Mucosa of stomach (tissue), 1 donor: ENCODE data around the gene ETV3L.

Experiments used
- H3K27me3 ChIP-seq: one replicate; pipeline ENCODE4 v1.7.0; 2013; ENCODE audit warnings: mild to moderate bottlenecking, low read length; ENCODE audit not compliant: control insufficient read depth, insufficient read depth
- H3K36me3 ChIP-seq: one replicate; pipeline ENCODE4 v1.7.0; 2013; ENCODE audit warnings: low read length; ENCODE audit not compliant: control insufficient read depth, insufficient read depth
- H3K4me1 ChIP-seq: one replicate; pipeline ENCODE4 v1.7.0; 2013; ENCODE audit warnings: mild to moderate bottlenecking, low read length; ENCODE audit not compliant: control insufficient read depth, insufficient read depth
- H3K4me3 ChIP-seq: one replicate; pipeline ENCODE4 v1.7.0; 2013; ENCODE audit warnings: low read length
- H3K9ac ChIP-seq: one replicate; pipeline ENCODE4 v1.7.0; 2013; ENCODE audit warnings: mild to moderate bottlenecking, low read length, moderate library complexity
- H3K9me3 ChIP-seq: one replicate; pipeline ENCODE4 v1.7.0; 2013; ENCODE audit warnings: mild to moderate bottlenecking, low read length, moderate library complexity; ENCODE audit not compliant: control insufficient read depth
- donor health status: Pancreatic carcinoma.

Gene ETV3L

DNA sequence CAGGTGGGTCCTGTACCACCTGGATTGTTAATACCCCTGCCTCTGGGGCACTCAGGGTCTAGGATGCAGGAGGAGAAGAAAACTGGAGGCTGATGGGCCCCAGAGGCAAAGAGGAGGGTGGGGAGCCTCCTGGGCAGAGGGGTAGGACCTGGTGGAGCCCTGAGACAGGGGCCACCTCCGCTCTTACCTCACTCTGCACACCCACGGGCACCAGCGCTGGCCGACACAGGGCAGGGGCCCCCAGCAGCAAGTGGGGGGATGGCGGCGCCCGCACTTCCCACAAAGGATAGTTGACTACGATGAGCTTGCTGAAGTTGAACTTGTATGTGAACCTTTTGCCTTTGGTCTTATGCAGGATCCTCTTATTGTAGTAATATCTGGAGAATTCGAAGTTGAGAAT is 1.1 kb downstream of the ETV3L start:
- Histone ChIP-seq H3K9ac (no peak overlapping the region), H3K36me3 (no peaks in the 10 kb centered on the region), H3K27me3 (no peaks in the 10 kb centered on the region), H3K4me1 (no peaks in the 10 kb centered on the region), H3K9me3 (no peaks in the 10 kb centered on the region), H3K4me3 (no peak overlapping the region)

DNA sequence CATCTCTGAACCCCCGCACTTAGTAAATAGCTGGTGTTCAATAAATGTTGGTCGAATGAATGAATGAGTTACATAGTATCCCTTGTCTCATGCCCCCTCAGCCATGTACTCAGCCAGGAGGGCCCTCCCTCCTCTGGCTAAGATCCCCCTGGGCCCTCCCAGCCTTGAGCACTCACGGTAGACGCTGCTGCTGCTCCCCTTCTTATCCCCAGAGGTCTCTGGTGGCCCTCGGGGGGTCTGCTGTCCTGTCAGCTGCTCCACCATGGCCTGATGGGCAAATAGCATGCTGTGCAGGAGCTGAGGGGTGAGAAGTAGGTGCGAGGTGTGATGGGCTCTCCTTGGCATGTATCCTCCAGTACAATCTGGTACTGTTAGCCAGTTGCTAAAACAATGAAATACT is 1.9 kb downstream of the ETV3L start:
- Histone ChIP-seq H3K9me3 (no peaks in the 10 kb centered on the region), H3K27me3 (no peaks in the 10 kb centered on the region), H3K4me3 (no peak overlapping the region), H3K36me3 (no peaks in the 10 kb centered on the region), H3K9ac (no peak overlapping the region), H3K4me1 (no peaks in the 10 kb centered on the region)

GRCh38 chr1:157096881-157097280 is 2.7 kb downstream of the ETV3L start:
- Histone ChIP-seq H3K9me3 (no peaks in the 10 kb centered on the region), H3K36me3 (no peaks in the 10 kb centered on the region), H3K9ac (no peak overlapping the region), H3K27me3 (no peaks in the 10 kb centered on the region), H3K4me3 (no peak overlapping the region), H3K4me1 (no peaks in the 10 kb centered on the region)

GRCh38 chr1:157095551-157095950 is 4.1 kb downstream of the ETV3L start:
- no peaks in the 10 kb centered on the region for H3K27me3 ChIP-seq
- no peaks in the 10 kb centered on the region for H3K4me1 ChIP-seq
- no peaks in the 10 kb centered on the region for H3K9me3 ChIP-seq
- no peak overlapping the region for H3K9ac ChIP-seq
- no peak overlapping the region for H3K4me3 ChIP-seq
- H3K36me3 ChIP-seq = no peaks in the 10 kb centered on the region

GRCh38 chr1:157095091-157095490 is 4.5 kb downstream of the ETV3L start:
- Histone ChIP-seq H3K9me3 (no peaks in the 10 kb centered on the region), H3K4me1 (no peaks in the 10 kb centered on the region), H3K36me3 (no peaks in the 10 kb centered on the region), H3K4me3 (no peak overlapping the region), H3K27me3 (no peaks in the 10 kb centered on the region), H3K9ac (no peak overlapping the region)

GRCh38 chr1:157092831-157093230 is 6.8 kb downstream of the ETV3L start:
- Histone ChIP-seq H3K9ac (no peak overlapping the region), H3K36me3 (no peaks in the 10 kb centered on the region), H3K4me1 (no peaks in the 10 kb centered on the region), H3K4me3 (no peak overlapping the region), H3K27me3 (no peaks in the 10 kb centered on the region), H3K9me3 (no peaks in the 10 kb centered on the region)

GRCh38 chr1:157091668-157092273 is 7.8 kb downstream of the ETV3L start:
- no peak overlapping the region for H3K4me3 ChIP-seq
- no peaks in the 10 kb centered on the region for H3K36me3 ChIP-seq
- no peaks in the 10 kb centered on the region for H3K9me3 ChIP-seq
- no peak overlapping the region for H3K9ac ChIP-seq
- no peaks in the 10 kb centered on the region for H3K27me3 ChIP-seq
- H3K4me1 ChIP-seq = no peaks in the 10 kb centered on the region

DNA sequence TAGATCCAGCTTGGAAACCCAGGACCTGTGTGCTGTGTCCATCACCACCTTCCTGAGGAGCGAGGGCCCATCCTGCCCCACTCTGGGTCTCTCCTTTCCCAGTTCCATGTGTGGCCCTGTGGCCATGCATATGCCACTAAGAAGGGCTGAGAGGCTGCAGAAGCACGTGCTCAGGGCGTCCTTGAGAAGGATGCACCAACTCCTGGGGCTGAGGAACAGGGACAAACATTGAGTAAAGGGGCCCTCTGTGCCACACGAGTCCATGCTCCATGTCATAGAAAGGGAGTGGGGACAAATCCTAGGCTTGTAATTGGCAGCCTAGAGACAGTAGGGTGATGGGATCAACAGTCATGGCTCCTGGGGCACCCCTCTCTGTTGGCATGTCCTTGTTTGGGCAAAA is 8.4 kb downstream of the ETV3L start:
- no peaks in the 10 kb centered on the region for H3K9me3 ChIP-seq
- H3K4me3 ChIP-seq = no peak overlapping the region
- no peaks in the 10 kb centered on the region for H3K36me3 ChIP-seq
- H3K4me1 ChIP-seq = no peaks in the 10 kb centered on the region
- H3K9ac ChIP-seq = no peak overlapping the region
- H3K27me3 ChIP-seq = no peaks in the 10 kb centered on the region

GRCh38 chr1:157090771-157091170 is 8.8 kb downstream of the ETV3L start:
- no peak overlapping the region for H3K4me3 ChIP-seq
- H3K4me1 ChIP-seq = no peaks in the 10 kb centered on the region
- no peaks in the 10 kb centered on the region for H3K36me3 ChIP-seq
- H3K9me3 ChIP-seq = no peaks in the 10 kb centered on the region
- H3K9ac ChIP-seq = no peak overlapping the region
- H3K27me3 ChIP-seq = no peaks in the 10 kb centered on the region

DNA sequence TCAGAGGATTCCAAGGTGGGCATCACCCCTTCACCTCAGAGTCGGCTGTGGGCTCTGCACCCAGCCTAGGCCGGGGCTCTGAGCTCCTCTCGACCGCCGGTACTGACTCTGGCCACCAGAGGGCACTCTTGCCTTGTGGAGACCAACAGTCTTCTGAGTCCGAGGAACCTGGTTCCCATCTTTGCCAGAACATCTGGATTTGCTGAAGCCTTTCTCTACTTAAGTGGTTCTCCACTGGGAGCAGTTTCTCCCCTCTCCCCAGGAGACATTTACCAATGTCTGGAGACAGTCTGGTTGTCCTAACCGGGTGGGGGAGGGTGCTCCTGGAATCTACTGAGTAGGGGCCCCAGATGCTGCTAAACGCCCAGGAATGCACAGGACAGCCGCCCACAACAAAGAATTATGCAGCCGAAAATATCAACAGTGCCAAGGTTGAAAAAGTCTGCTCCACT is 9.4 kb downstream of the ETV3L start:
- H3K27me3 ChIP-seq = no peaks in the 10 kb centered on the region
- no peaks in the 10 kb centered on the region for H3K9me3 ChIP-seq
- no peaks in the 10 kb centered on the region for H3K36me3 ChIP-seq
- no peaks in the 10 kb centered on the region for H3K4me1 ChIP-seq
- no peak overlapping the region for H3K4me3 ChIP-seq
- H3K9ac ChIP-seq = no peak overlapping the region

GRCh38 chr1:157089789-157090188 is 9.8 kb downstream of the ETV3L start:
- Histone ChIP-seq H3K9ac (no peak overlapping the region), H3K27me3 (no peaks in the 10 kb centered on the region), H3K4me1 (no peaks in the 10 kb centered on the region), H3K4me3 (no peak overlapping the region), H3K36me3 (no peaks in the 10 kb centered on the region), H3K9me3 (no peaks in the 10 kb centered on the region)

GRCh38 chr1:157088607-157089006 is 11.0 kb downstream of the ETV3L start:
- H3K9me3 ChIP-seq = no peaks in the 10 kb centered on the region
- H3K9ac ChIP-seq = no peak overlapping the region
- H3K36me3 ChIP-seq = no peaks in the 10 kb centered on the region
- H3K4me1 ChIP-seq = no peaks in the 10 kb centered on the region
- no peak overlapping the region for H3K4me3 ChIP-seq
- no peaks in the 10 kb centered on the region for H3K27me3 ChIP-seq

DNA sequence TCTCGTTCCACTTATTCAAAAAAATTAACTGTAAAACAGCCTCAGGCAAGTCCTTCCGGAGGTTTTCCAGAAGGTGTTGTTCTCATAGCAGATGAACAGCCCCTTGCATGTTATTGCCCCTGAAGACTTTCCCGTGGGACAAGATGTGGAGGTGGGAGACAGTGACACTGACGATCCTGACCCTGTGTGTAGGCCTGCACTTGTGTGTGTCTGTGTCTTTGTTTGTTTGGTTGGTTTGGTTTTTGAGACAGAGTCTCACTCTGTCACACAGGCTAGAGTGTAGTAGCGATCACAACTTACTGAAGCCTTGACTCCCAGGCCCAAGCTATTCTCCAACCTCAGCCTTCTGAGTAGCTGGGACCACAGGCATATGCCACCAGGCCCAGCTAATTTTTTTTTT is 12.6 kb downstream of the ETV3L start:
- H3K9ac ChIP-seq = no peak overlapping the region
- H3K27me3 ChIP-seq = peaks cover 5% of the 10 kb centered on the region
- H3K9me3 ChIP-seq = no peaks in the 10 kb centered on the region
- no peak overlapping the region for H3K4me3 ChIP-seq
- H3K4me1 ChIP-seq = no peaks in the 10 kb centered on the region
- no peaks in the 10 kb centered on the region for H3K36me3 ChIP-seq
